ENCODE data around the gene TGFB1. TPM values are rescaled to one million over a fixed set of nuclear protein-coding genes. Genes with fewer than 3 reads are reported as not detected.

Gene TGFB1
- total and polyA plus RNA-seq, 2 of the 13 experiments (the other 11 are each of a cell fraction or from before 2014, with no cell fraction given) = 4.1 to 5.4 TPM

DNA sequence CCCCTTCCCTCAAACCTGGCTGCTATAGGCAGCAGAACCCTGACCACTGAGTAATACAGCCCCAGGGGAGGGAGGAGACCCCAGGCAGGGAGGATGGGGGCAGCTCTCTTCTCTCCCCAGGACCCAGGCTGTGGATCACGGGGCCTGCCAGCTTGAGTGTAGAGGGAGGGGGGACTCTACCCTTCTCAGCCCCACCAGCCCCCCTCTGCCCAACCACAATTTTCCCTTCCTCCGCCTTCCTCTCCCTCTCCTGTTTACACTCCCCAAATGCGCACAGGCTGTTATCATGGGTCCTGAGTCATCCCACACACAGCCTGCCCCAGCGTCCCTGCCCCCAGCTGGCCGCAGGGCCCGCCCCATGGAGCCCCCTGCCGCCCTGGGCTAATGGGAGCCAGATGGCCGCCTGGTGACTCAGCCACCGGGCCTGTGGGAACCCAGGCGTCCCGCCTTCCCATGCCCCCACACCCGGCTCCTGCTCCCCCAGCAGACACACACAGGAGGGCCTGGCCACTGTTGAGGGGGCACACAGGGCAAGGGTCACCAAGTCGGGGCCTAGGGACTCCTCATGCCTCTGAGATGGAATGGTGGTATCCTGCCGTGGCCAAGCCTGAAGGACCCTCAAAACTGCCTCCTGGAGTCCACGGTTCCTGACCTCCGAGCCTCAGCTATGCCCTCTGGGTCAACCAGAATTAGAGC is 30.1 kb downstream of the TGFB1 start (continued):
- TF ChIP-seq ZBTB44 (CRISPR knock-in tag; IDR thresholded peaks at IDR 0.05) = no peak
- no peak for TF ChIP-seq MTF1 (CRISPR knock-in tag; IDR thresholded peaks at IDR 0.05)
- no peak for TF ChIP-seq FOXM1 (CRISPR knock-in tag; IDR thresholded peaks at IDR 0.05)
- no peak for TF ChIP-seq ZNF619 (CRISPR knock-in tag; IDR thresholded peaks at IDR 0.05)
- no peak for TF ChIP-seq SIX1 (CRISPR knock-in tag; IDR thresholded peaks at IDR 0.05; ENCODE audit: borderline replicate concordance)
- no peak for TF ChIP-seq GTF2F1 (IDR thresholded peaks at IDR 0.05; ENCODE audit: low read length)
- peak; percentile 89 for TF ChIP-seq SP5 (CRISPR knock-in tag; IDR thresholded peaks at IDR 0.05; ENCODE audit: borderline replicate concordance, low read depth)
- no peak for TF ChIP-seq ZEB1 (IDR thresholded peaks at IDR 0.05; ENCODE audit: insufficient replicate concordance, low read depth)
- TF ChIP-seq RXRA (CRISPR knock-in tag; IDR thresholded peaks at IDR 0.05) = peak; percentile 12; the same call in 1 of the 2 replicates
- TF ChIP-seq ZNF446 (CRISPR knock-in tag; IDR thresholded peaks at IDR 0.05) = no peak
- no peak for TF ChIP-seq SRY (CRISPR knock-in tag; IDR thresholded peaks at IDR 0.05)
- TF ChIP-seq ZNF7 (CRISPR knock-in tag; IDR thresholded peaks at IDR 0.05) = no peak
- peak; percentile 48 for TF ChIP-seq RBFOX2 (IDR thresholded peaks at IDR 0.05; ENCODE audit: low read depth, low read length)
- TF ChIP-seq RARA (CRISPR knock-in tag; IDR thresholded peaks at IDR 0.05) = peak; percentile 63
- TF ChIP-seq, protein P1, sequence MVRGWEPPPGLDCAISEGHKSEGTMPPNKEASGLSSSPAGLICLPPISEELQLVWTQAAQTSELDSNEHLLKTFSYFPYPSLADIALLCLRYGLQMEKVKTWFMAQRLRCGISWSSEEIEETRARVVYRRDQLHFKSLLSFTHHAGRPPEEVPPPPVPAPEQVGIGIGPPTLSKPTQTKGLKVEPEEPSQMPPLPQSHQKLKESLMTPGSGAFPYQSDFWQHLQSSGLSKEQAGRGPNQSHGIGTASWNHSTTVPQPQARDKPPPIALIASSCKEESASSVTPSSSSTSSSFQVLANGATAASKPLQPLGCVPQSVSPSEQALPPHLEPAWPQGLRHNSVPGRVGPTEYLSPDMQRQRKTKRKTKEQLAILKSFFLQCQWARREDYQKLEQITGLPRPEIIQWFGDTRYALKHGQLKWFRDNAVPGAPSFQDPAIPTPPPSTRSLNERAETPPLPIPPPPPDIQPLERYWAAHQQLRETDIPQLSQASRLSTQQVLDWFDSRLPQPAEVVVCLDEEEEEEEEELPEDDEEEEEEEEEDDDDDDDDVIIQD (CRISPR knock-in tag; IDR thresholded peaks at IDR 0.05; ENCODE audit: low read depth) = no peak
- no peak for TF ChIP-seq ZNF274 (CRISPR knock-in tag; IDR thresholded peaks at IDR 0.05)
- peak; percentile 14; the same call in 1 of the 2 replicates for TF ChIP-seq ZNF296 (CRISPR knock-in tag; conservative IDR thresholded peaks at IDR 0.05)
- no peak for TF ChIP-seq ZBTB43 (CRISPR knock-in tag; conservative IDR thresholded peaks at IDR 0.05)
- TF ChIP-seq, protein P2, sequence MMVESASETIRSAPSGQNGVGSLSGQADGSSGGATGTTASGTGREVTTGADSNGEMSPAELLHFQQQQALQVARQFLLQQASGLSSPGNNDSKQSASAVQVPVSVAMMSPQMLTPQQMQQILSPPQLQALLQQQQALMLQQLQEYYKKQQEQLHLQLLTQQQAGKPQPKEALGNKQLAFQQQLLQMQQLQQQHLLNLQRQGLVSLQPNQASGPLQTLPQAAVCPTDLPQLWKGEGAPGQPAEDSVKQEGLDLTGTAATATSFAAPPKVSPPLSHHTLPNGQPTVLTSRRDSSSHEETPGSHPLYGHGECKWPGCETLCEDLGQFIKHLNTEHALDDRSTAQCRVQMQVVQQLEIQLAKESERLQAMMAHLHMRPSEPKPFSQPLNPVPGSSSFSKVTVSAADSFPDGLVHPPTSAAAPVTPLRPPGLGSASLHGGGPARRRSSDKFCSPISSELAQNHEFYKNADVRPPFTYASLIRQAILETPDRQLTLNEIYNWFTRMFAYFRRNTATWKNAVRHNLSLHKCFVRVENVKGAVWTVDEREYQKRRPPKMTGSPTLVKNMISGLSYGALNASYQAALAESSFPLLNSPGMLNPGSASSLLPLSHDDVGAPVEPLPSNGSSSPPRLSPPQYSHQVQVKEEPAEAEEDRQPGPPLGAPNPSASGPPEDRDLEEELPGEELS (CRISPR knock-in tag; IDR thresholded peaks at IDR 0.05) = peak; percentile 79
- TF ChIP-seq FOXO1 (CRISPR knock-in tag; IDR thresholded peaks at IDR 0.05) = peak; percentile 87
- no peak for TF ChIP-seq ZNF354B (CRISPR knock-in tag; IDR thresholded peaks at IDR 0.05)
- TF ChIP-seq HDAC6 (IDR thresholded peaks at IDR 0.05; ENCODE audit: low read depth, low read length) = no peak
- no peak for TF ChIP-seq NFYB (CRISPR knock-in tag; IDR thresholded peaks at IDR 0.05)
- TF ChIP-seq SMAD3 (CRISPR knock-in tag; IDR thresholded peaks at IDR 0.05) = no peak

Measured in HepG2 (cell line).